Activated CD4-positive, CD25-positive, alpha-beta regulatory T cell (primary cell): Measurements from ENCODE around the gene CD300C.
"Not testable (repeated sequence)": the region's sequence is repeated elsewhere in the genome, so short reads cannot be mapped to it uniquely, and the experiment has no call there.

ENCODE experiments used
- DNase-seq, 4 experiments: peaks; one replicate each; lab custom pipeline; 2025; lab: John Stamatoyannopoulos, UW

Gene CD300C

GRCh38 chr17:74545843-74546230, at the start of gene CD300C:
TSS of gene CD300C (minus strand) at chr17:74546115. CDS start at chr17:74545782, 333 bp downstream.
- no peak for DNase-seq

- no peak for DNase-seq
Measured at GRCh38 chr17:74595037-74595750, 49.3 kb upstream of the CD300C start.

DNA sequence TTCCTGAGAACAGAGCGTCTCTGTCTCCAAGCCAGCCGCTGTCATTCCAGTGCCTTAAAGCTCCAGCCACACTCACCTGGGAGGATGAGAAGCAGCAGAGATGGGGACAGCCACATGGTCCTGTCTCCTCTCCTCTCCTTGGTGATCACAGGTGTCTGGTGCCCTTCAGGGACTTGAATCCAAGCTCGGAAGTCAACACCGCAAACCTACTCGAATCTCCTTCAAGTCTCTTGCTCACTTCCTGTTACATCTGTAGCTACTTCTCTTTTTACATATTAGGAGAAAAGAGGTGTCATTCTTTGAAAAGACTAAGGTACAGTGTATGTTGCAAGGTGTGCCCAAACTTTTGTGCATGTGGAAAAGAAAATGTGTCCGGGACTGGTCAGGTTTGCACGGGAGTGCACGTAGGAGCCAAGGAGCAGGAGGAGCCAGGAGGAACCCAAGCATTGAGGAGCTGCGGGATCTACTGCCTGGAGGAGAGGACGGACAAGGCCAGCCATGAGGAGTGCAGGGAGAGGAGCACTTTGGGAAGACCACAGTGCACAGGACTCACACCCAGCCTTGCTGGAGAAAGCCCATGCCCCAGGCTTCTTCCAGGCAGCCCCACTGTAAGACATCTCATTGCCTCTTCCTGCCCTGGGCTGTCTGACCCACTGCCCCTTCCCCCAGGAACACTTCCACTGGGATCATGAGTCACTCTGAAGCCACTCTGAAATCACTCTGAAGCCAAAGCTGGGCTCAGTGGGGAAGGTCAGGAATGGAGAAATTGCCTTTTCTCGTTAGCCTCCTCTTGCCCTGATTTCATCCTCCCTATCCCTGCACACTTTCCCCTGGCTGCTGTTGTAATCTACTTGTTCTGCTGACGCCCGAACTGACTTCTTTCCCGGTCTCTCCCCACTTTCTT, 46.4 kb upstream of the CD300C start, which contains the start of gene CD300LD:
Gene CD300LD, minus strand, starts transcription at position 197 of the 904 bp plus-strand sequence. Its CDS starts 81 bp downstream, at position 116.
- DNase-seq = no peak

DNA sequence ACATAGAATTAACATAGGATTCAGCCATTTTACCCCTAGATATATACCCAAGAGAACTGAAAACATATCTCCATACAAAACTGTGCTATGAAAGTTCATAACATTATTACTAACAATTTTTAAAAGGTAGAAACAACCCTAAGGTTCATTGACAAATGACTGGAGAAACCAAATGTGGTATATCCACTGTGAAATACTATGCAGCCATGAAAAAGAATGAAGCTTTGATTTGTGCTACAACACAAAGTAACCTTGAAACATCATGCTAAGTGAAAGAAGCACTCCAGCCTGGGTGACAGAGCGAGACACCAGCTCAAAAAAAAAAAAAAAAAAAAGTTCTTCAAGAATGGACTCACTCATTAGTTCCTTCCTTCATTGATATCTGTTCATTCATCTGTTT, 45.6 kb upstream of the CD300C start:
- no peak for DNase-seq

- DNase-seq = no peak
Measured at GRCh38 chr17:74585711-74586110, 39.8 kb upstream of the CD300C start.

DNA sequence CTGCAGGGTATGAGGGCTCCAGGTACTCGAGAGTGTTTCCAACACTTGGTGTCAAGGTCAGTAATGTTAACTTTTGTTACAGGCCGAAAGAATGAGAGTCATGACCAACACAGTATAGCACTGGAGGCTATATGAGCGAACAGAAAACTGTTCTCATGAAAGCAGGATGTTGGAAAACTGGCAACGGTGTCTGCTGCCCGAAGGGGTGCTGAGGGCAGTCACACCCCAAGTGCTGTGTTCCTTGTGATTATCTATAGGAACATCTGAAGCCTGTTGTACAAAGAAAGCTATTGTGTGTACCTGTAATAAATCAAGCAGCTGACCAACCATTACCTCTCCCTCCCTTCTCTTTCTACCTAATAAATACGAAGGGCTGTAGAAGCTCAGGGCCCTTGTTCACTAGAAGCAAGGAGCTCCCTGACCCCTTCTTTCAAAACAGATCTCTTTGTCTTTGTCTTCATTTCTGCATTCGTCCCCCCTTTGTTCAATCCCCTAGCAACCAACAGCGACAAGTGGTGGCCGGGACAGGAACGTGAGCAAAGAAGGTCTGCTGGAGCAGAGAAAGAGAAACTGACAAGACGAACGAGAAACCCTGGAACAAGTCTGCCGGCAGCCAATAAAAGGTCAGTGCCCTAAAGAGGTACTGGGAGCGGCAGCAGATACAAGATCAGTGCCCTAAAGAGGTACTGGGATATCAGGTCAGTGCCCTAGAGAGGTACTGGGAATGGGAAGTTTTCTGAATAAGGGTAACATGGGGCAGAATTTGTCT, 38.6 kb upstream of the CD300C start:
- no peak for DNase-seq

DNA sequence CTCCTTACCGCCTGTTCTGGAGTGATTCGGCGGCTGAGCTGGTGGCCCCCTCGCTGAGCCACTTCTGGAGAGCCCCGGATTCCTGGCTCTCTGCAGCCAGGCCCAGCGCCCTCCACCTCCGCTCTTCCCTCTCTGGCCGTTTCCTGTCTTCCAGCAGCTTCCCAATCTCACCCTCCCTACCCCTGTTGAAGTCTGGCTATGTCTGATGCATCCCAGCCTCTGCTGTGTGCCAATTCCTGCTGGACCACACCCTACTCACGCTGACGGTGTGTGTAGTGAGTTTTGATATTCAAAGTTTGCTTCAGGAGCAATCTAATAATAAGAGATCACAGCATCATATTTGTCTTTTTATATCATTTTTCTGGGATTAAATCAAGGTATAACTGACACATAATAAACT, 36.7 kb upstream of the CD300C start:
- DNase-seq = no peak

DNA sequence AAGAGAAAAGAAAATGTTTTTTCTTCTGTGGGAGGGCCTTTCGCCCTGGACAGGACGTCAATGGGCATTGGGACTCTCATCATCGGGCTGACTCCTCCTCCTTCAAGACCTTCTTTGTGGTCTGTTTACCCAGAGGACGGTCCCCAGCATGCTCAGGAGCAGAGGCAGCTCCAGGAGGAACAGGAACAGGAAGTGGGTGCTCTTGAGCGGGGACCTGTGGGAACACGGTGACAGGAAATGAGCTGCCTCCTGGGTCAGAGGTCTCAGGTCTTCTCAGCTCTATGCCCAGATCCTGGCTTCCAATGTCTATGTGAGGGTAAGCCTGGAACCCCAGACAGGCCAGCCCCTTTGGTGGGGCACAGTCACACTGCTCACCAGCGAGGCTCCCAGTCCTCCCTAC, 34.0 kb upstream of the CD300C start:
- DNase-seq = no peak

DNA sequence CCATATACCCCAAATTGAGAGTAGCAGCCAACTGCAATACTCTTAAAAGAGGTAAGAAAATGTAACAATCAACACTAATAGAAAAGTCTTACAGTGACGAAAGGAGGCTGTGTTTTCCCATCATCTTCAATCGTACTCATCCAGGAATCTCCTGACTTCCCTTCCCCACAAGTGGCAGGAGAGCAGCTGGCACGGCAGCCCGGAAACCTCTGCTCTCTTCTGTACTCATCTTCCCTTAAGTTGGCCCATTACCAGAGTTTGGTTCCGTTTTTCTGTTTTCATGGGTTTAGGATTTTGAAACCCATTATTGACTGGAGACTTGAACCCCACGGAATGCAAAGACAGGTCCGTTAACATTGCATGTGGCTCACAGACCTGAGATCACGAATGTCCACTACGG, 33.1 kb upstream of the CD300C start:
- no peak for DNase-seq

DNA sequence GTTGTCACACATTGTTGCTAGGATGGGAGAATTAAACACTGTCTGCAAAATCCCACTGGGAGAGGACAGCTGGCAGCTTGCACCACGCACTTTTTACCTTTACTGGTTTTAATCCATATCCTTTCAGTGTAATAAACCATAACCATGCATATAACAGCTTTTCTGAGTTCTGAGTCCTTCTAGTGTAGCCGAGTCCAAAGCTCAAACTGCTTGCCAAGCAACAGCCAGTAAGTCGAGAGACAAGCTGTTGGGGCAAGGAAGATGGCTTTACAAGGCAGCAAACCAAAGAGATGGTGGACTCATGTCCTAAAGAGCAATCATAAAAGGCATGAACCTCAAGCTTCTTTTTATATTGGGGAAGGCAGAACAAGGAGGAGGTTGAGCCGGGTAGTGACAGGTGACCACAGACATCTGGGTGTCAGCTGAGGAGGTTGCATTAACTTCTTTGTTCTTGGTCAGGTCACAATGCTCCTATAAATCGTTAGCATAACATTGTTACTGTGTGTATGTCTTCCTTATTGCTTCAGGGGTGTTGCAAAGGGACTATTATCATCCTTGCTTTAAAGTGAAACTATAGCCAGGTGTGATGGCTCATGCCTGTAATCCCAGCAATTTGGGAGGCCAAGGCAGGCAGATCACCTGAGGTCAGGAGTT, 28.7 kb upstream of the CD300C start:
- no peak for DNase-seq

DNA sequence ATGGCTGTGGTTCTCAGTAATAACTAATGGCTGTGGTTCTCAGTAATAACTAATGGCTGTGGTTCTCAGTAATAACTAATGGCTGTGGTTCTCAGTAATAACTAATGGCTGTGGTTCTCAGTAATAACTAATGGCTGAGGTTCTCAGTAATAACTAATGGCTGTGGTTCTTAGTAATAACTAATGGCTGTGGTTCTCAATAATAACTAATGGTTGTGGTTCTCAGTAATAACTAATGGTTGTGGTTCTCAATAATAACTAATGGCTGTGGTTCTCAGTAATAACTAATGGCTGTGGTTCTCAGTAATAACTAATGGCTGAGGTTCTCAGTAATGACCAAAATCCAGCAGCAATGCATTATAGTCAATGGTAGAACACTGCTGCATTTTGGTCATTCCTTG, 27.7 kb upstream of the CD300C start:
- DNase-seq = not testable (repeated sequence)

DNA sequence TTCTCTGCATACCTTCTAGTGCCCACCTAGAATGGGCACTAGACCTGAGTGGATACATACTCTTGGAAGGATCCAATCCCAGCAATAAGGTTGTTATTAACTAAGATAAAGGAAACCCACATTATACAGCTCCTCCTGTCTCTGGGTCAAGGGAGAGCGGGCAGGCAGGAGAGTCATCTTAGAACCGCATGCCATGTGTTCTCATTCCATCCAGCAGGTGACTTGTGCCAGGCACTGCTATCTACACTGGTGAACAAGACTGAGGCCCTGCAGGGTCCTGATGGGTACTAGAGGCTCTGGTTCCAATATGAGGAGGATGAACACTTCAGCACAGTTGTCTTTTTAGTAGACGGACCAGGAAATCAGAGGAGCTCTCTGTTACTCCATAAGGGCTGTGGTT, 27.3 kb upstream of the CD300C start:
- no peak for DNase-seq

DNA sequence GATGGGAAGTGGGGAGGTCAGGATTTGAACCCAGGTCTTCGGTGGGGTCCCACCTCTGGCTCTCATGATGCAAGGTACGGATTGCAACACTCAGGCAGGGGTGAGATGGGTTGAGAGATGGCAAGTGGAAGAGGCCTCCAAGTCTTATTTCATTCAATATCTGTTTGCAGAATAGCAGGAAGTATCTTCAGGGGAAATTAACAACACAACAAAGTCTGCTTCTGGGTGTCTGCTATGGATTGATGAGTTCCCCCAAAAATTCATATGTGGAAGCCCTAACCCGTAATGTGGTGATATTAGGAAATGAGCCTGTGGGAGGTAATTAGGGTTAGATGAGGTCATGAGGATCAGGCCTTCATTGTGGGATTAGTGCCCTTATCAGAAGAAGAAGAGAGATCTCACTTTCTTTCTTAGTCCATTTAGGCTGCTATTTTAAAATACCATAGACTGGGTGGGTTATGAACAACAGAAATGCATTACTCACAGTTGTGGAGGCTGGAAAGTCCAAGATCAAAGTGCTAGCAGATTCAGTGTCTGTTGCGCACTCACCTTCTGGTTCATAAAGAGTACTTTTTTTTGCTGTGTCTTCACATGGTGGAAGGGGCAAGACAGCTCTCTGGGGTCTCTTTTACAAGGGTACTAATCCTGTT, 25.8 kb upstream of the CD300C start:
- no peak for DNase-seq

GRCh38 chr17:74569020-74570003, 23.4 kb upstream of the CD300C start:
- DNase-seq = no peak

GRCh38 chr17:74568106-74568873, 22.4 kb upstream of the CD300C start:
- no peak for DNase-seq

GRCh38 chr17:74567397-74567796, 21.5 kb upstream of the CD300C start, which contains the start of gene CD300H:
TSS of gene CD300H (minus strand) at chr17:74567509.
- no peak for DNase-seq

DNA sequence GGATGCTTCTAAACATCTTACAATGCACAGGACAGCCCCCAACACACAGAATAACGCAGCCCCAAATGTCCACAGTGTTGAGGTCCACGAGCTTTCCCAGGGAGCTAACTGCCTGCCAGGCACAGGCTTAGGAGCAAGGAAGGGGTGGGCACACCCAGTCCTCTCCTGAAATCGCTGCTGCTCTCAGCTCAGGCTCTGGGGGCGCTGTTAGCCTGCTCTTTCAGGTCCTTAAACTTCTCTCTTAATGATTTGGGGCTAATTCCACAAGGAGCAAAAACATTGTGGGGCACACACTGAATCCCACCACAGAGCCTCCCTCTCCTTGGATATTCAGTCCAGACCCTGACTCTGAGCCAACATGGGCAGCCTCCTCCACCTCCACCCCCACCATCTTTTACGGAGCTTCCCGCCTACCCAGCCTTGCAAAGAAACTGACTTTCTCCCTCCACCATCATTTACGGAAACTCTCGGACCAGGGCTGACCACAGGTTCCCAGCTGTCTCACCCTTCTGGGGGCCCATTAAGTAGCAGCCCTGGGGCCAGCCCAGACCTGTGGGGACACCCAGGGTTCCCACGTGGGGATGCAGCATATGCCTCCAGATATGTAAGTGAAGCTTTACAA, 20.3 kb upstream of the CD300C start:
- no peak for DNase-seq

- no peak for DNase-seq
Measured at GRCh38 chr17:74565126-74565525, 19.2 kb upstream of the CD300C start.

GRCh38 chr17:74563358-74563757, 17.4 kb upstream of the CD300C start:
- no peak for DNase-seq
